Medulla oblongata (tissue), 1 donor: Measurements from ENCODE around the gene IDH3B.
A peak's percentile ranks its signal among the peaks of the same experiment; 100 is the strongest.

Experiments
- DNase-seq: peaks from one replicate; pipeline ENCODE4 v3.0.0-alpha.2; 2015; ENCODE audit errors: extremely low spot score

The IDH3B gene

DNA sequence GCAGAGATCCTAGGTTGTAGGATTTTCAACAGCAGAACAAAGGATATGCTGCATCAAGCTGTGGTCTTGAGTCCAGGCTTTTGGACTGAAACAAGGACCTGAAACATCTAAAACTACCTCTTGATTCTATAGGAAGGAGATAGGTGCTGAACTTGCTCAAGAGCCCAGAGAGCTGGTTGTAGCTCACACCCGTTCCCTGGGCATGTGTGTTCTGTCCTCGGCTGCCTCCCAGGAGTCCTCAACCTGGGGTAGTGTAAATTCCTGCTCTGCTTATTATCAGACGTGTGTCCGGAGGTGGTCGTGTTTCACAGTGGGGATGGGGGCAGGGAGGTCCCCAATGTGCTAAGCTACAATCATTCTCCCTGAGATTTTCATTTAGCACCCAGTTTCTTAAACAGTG, 6.8 kb downstream of the IDH3B start:
- no peak for DNase-seq

- no peak for DNase-seq
These were observed 7.4 kb downstream of the IDH3B start for GRCh38 chr20:2656471-2657117.

DNA sequence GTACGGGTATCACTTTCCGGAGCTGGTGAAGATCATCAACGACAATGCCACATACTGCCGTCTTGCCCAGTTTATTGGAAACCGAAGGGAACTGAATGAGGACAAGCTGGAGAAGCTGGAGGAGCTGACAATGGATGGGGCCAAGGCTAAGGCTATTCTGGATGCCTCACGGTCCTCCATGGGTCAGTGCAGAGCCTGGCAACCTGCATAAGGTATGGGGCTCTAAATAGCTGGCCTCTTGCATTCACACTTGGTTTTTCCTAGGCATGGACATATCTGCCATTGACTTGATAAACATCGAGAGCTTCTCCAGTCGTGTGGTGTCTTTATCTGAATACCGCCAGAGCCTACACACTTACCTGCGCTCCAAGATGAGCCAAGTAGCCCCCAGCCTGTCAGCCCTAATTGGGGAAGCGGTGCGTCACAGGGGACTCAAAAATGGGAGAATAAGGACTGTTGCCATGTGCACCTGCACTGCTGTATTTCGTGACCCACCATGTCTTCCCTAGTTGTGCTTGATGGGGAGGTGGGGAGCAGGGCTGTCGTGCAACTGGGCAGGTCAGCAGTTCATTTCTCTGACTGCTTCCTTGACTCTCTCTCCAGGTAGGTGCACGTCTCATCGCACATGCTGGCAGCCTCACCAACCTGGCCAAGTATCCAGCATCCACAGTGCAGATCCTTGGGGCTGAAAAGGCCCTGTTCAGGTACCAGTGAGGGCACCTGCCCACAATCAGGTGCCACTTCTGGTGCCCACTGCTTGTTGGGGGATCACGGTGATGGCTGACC, 8.5 kb downstream of the IDH3B start:
- no peak for DNase-seq

GRCh38 chr20:2654831-2655230, 9.2 kb downstream of the IDH3B start:
- no peak for DNase-seq

DNA sequence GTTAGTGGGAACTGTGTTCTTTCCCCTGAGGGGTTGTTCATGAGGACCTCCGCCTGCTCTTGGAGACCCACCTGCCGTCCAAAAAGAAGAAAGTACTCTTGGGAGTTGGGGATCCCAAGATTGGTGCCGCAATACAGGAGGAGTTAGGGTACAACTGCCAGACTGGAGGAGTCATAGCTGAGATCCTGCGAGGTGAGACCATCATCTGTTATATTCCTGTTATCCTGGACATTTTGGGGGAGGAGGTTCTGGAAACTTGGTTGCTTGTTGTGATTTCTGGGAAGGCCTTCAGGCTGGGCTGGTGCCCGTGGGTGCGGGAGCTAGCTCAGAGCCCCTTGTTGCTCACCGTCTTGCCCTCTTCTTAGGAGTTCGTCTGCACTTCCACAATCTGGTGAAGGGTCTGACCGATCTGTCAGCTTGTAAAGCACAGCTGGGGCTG, 9.6 kb downstream of the IDH3B start:
- DNase-seq = no peak

DNA sequence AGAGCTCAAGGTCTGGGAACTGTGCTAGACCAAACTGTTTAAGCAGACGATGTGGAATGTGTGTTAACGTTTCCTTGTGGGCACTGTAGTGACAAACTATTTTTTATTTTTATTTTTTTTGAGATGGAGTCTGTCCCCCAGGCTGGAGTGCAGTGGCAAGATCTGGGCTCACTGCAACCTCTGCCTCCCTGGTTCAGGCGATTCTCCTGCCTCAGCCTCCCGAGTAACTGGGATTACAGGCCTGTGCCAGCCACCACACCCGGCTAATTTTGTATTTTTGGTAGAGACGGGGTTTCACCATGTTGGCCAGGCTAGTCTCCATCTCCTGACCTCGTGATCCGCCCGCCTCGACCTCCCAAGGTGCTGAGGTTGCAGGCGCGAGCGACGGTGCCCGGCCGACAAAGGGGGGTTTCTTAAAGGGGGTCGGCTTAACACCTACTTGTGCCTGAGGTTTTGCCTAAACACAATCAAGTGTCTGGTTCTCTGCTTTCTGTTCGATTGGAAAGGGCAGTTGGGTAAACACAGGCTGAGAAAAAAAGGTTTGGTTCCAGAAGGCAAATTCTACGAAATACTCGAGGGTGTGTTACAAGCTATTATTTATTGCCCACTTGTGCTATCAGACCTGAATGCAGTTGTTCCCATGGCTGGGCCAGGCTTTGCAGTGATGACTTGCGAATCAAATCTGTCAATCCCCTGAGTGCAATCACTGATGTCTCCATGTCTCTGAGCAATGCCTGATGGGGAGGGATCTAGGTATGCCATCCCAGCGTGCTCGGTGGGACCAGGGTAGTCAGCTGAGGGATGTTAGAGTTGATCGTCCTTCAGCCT, 10.2 kb downstream of the IDH3B start:
- no peak for DNase-seq

- peak; percentile 49 for DNase-seq
These were observed 11.1 kb downstream of the IDH3B start for GRCh38 chr20:2652724-2653555.

DNA sequence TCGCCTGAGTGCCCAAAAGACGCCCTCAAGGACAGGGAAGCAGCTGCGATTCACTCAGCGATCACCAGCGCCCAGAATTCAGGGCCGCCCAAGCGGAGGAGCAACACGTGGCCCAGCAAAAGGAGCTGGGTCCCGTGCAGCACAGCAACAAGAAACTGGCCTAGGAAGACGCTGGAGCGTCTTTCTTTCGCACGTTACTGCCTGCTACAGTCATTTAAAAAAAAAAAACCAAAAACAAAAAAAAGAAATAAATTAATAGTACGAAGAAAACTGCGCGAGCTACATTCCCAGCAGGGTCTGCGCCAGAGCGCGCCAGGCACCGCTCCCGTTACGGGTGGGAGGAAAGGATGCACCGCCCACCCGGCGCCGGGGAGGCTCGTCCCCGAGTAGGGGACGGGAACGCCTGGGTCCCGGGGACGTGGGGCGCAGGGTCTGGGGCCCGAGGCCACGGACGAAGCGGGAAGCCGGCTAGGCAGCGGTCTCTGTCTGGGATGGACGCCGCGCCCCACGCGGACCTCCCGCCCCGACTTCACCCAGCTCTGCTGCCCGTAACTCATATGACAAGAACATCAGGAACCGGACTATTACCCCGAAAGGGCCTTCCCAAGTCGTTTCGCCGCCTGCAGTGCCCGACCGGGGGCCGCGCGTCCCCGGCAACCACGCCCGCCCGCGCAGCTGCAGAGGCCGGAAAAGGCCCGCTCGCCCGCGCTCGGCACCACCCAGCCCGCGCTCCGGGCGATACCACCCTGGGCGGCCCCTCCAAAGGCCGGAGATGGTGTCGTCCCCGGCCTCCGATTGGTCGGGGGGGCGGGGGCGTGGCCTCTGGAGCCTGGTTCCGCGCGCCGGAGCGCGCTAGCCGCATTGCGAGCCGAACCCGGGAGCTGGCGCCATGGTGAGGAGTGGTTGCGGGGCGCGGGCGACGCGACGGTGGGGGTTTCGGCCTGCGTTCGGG, 12.0 kb downstream of the IDH3B start, which contains the start of gene NOP56:
Gene NOP56, plus strand, starts transcription at position 861 of the 952 bp plus-strand sequence. Its CDS starts 29 bp downstream, at position 890.
- DNase-seq = peak; percentile 95

GRCh38 chr20:2643708-2644107, 20.3 kb downstream of the IDH3B start:
- DNase-seq = no peak

DNA sequence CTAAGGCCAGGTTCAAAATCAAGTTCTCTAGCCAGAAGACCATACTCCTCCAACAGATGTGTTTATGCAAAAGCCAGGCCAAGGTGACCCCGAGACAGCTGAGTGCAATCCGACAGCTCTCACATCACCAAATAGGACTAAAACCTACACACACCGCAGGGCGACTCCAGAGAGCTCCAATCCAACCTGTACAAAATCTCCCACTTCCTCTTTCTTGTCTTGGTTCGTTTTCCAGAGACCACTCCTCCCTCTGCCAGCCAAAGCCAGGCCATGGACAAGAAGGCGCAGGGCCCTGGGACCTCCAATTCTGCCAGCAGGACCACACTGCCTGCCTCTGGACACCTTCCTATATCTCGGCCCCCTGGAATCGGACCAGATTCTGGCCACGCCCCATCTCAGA, 23.1 kb downstream of the IDH3B start:
- no peak for DNase-seq

- no peak for DNase-seq
These were observed 23.8 kb downstream of the IDH3B start for GRCh38 chr20:2640260-2640659.

- no peak for DNase-seq
These were observed 26.8 kb downstream of the IDH3B start for GRCh38 chr20:2637246-2637645.

- no peak for DNase-seq
These were observed 30.6 kb downstream of the IDH3B start for GRCh38 chr20:2633381-2633780.

GRCh38 chr20:2631228-2631627, 32.8 kb downstream of the IDH3B start:
- DNase-seq = no peak

- DNase-seq = no peak
These were observed 37.0 kb downstream of the IDH3B start for GRCh38 chr20:2626853-2627541.

DNA sequence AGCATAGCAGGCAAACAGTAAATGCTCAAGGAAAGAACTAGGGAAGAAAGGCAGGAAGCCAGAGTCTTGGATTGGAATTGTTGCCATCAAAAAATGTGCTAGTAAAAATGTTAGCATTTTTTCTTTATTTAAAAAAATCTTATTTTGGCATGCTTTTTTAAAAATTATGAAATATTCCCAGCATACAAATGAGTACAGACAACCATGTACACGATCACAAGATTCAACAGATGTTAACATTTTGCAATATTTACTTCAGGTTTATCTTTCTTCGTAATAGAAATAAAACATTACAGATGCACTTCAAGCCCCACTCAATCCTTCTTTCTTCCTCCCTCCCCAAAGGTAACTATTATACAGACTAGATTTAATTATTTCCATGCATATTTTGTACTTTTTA, 39.0 kb downstream of the IDH3B start:
- DNase-seq = no peak

GRCh38 chr20:2624190-2624589, 39.8 kb downstream of the IDH3B start:
- DNase-seq = no peak

DNA sequence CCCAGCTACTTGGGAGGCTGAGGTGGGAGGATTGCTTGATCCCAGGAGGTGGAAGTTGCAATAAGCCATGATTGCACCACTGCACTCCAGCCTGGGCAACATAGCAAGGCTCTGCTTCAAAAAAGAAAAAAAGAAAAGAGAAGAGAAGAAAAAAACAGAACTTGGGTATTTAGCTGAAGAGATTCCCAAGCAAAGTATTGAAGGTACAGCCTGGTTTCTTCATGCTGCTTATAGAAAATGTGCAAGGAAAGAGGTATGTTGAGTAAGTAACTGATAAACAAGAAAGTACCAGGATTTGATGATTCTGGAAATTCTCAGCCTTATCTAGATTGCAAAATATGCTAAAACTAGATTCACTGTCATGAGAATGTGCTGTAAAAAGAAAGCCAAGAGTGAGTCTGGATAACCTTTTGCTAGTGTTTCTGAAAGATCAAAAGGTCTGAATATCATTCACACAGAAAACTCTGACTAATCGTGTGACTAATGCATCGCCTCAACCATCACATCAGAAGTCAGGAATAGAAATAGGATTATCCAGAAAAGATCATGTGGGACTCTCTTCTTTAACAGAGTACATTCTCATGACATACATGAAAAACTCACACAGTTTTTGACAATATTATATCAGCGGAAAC, 43.9 kb downstream of the IDH3B start:
- no peak for DNase-seq

DNA sequence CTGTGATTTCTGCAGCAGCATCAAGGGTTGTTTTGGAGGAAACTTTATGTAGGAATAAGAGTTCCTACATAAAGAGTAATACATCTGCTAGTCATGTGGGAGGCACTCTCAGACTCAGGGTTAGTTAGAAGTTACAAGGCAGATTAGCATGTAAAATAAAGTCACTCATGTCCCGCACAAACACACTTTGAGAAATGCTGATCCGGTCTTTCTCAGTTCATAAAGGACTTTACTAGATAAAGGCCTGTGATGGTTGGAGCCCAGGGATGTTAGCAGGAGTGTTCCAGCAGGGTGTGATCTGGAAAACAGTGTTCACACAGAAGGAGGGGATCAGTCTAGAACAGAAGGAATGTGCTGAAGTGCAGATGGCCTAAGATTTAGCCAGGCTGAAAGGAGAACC, 44.7 kb downstream of the IDH3B start:
- no peak for DNase-seq
